Measurements from ENCODE around the gene TSPAN18.

- TF ChIP-seq POLR2A (IDR thresholded peaks at IDR 0.05) (no peak), CTCF (IDR thresholded peaks at IDR 0.05) (no peak)
Measured at GRCh38 chr11:44903035-44903434, 176.3 kb downstream of the TSPAN18 start.

Measured in thyroid gland (tissue), 4 donors.